ENCODE measurements around the gene ST3GAL5. TPM values are rescaled to one million over a fixed set of nuclear protein-coding genes. Genes with fewer than 3 reads are reported as not detected.

ST3GAL5 gene
- total RNA-seq, 2 donors from 2014 or later: 5.5 to 20.4 TPM

DNA sequence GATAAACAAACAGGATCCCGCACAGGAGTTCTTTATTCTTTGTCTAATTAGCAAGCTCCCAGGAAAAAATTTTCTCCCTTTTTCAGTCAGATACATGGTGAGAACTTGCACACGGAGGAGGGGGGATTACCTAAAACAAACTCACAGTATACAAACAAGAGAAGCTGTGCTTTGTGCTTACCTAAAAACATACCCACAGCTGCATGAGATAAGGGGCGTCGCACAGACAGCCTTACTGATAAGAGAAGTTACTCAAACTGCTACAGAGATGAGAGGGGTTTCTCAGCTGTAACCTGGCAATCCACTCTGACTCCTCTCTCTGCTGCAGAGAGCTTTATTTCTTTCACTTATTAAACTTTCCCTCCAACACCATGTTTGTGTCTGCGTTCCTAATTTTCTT lies 32.9 kb upstream of the ST3GAL5 start:
- Histone ChIP-seq H3K9me3 (no peaks in the 10 kb centered on the region), H3K27ac (no peak overlapping the region), H3K4me3 (no peak overlapping the region), H3K36me3 (no peaks in the 10 kb centered on the region), H3K27me3 (no peaks in the 10 kb centered on the region), H3K4me1 (peaks cover 0 to 32% of the 10 kb centered on the region in 2 donors)
- TF ChIP-seq CTCF (IDR thresholded peaks at IDR 0.05): no peak
- no peak for DNase-seq (ENCODE audit: low spot score)

GRCh38 chr2:85920810-85921545 lies 32.2 kb upstream of the ST3GAL5 start:
- Histone ChIP-seq H3K36me3 (no peaks in the 10 kb centered on the region), H3K4me3 (no peak overlapping the region), H3K4me1 (peaks cover 0 to 32% of the 10 kb centered on the region in 2 donors), H3K27ac (peak overlapping the region in 1 of 2 donors; percentile 1), H3K27me3 (no peaks in the 10 kb centered on the region), H3K9me3 (no peaks in the 10 kb centered on the region)
- TF ChIP-seq CTCF (IDR thresholded peaks at IDR 0.05): no peak
- DNase-seq (ENCODE audit: low spot score): peak; percentile 72

GRCh38 chr2:85917887-85918795 lies 29.4 kb upstream of the ST3GAL5 start:
- no peak for DNase-seq (ENCODE audit: low spot score)
- no peaks in the 10 kb centered on the region for H3K36me3 ChIP-seq
- no peak overlapping the region for H3K27ac ChIP-seq
- TF ChIP-seq CTCF (IDR thresholded peaks at IDR 0.05): no peak
- H3K9me3 ChIP-seq: no peaks in the 10 kb centered on the region
- peaks cover 0 to 15% of the 10 kb centered on the region in 2 donors for H3K4me1 ChIP-seq
- no peak overlapping the region for H3K4me3 ChIP-seq
- H3K27me3 ChIP-seq: no peaks in the 10 kb centered on the region

GRCh38 chr2:85915606-85916303 lies 27.0 kb upstream of the ST3GAL5 start:
- H3K36me3 ChIP-seq: no peaks in the 10 kb centered on the region
- TF ChIP-seq CTCF (IDR thresholded peaks at IDR 0.05): no peak

DNA sequence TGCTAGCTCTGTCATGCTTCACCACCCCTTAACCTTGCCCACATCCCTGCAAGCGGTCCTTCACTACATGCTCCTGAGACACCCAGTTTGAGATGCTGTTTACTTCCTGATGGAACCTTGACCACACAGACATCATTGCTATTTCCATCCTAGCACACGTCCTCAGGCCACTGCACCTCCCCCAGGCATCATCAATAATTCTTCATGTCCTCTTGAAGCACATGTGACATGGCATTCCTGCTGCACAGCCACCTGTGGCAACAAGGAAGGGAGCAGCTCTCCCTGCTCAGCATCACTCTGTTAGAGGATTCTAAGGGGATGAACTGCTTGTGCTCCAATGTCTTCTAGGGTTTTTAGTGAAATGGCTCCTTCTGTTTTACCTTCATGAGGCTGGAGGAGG lies 26.1 kb upstream of the ST3GAL5 start:
- Histone ChIP-seq H3K27ac (no peak overlapping the region), H3K27me3 (no peaks in the 10 kb centered on the region), H3K9me3 (no peaks in the 10 kb centered on the region), H3K36me3 (no peaks in the 10 kb centered on the region), H3K4me3 (no peak overlapping the region), H3K4me1 (no peaks in the 10 kb centered on the region)
- DNase-seq (ENCODE audit: low spot score): no peak
- no peak for TF ChIP-seq CTCF (IDR thresholded peaks at IDR 0.05)

More at GRCh38 chr2:85915606-85916303, 27.0 kb upstream of the ST3GAL5 start:
- no peaks in the 10 kb centered on the region for H3K9me3 ChIP-seq
- H3K4me1 ChIP-seq: peaks cover 0 to 3% of the 10 kb centered on the region in 2 donors
- no peak for DNase-seq (ENCODE audit: low spot score)
- no peaks in the 10 kb centered on the region for H3K27me3 ChIP-seq
- no peak overlapping the region for H3K4me3 ChIP-seq
- peak overlapping the region in 1 of 2 donors; percentile 7 for H3K27ac ChIP-seq
